SU-DHL-6 (cell line): Measurements from ENCODE around the gene CAPN9.

Experiments used
- H2AFZ ChIP-seq: fragments of 200-600 bp; sonication (generic); 2 replicates; pipeline ENCODE4 v1.6.1; 2014; ENCODE audit warnings: low read depth, mild to moderate bottlenecking, moderate library complexity, mixed read lengths, antibody characterized with exemption, low read length; ENCODE audit not compliant: severe bottlenecking
- H3F3A ChIP-seq: fragments of 200-600 bp; shearing (Covaris generic); 2 replicates; pipeline ENCODE4 v1.6.0; 2016; ENCODE audit warnings: antibody characterized with exemption, mild to moderate bottlenecking; ENCODE audit not compliant: insufficient read depth
- H3K27ac ChIP-seq: fragments of 200-600 bp; sonication (generic); 2 replicates; pipeline ENCODE4 v1.5.1; 2016; ENCODE audit warnings: low read depth, mild to moderate bottlenecking, low read length, moderate library complexity, mixed read lengths
- H3K27me3 ChIP-seq: fragments of 200-600 bp; sonication (generic), shearing (Covaris generic); 2 replicates; pipeline ENCODE4 v1.6.0; 2014; ENCODE audit warnings: mild to moderate bottlenecking, low read length
- H3K36me3 ChIP-seq: fragments of 200-600 bp; sonication (generic); 2 replicates; pipeline ENCODE4 v1.6.1; 2014; ENCODE audit warnings: mild to moderate bottlenecking, low read length, mixed read lengths
- H3K4me2 ChIP-seq: fragments of 300-600, 200-600 bp; shearing (Covaris generic), sonication (generic); 2 replicates; pipeline ENCODE4 v1.6.0; 2014; ENCODE audit warnings: low read length, low read depth, mild to moderate bottlenecking; ENCODE audit not compliant: poor library complexity, severe bottlenecking
- H3K4me3 ChIP-seq: fragments of 200-600 bp; sonication (generic); 2 replicates; pipeline ENCODE4 v1.5.1; 2014; ENCODE audit warnings: antibody characterized with exemption, low read length, mild to moderate bottlenecking, mixed read lengths; ENCODE audit not compliant: insufficient read depth, poor library complexity, severe bottlenecking
- H3K79me2 ChIP-seq: fragments of 200-600 bp; sonication (generic); 2 replicates; pipeline ENCODE4 v1.6.1; 2014; ENCODE audit warnings: mild to moderate bottlenecking, low read length, moderate library complexity; ENCODE audit not compliant: insufficient read depth
- H3K9ac ChIP-seq: fragments of 200-600 bp; sonication (generic); 2 replicates; pipeline ENCODE4 v1.7.0; 2014; ENCODE audit warnings: mild to moderate bottlenecking, low read length
- H3K9me2 ChIP-seq: fragments of 200-600 bp; sonication (generic); replicated peaks from 2 replicates; pipeline ENCODE4 v1.6.1; 2014; ENCODE audit warnings: low read length; ENCODE audit not compliant: insufficient read depth
- H3K9me3 ChIP-seq: fragments of 200-600 bp; sonication (generic); 2 replicates; pipeline ENCODE4 v1.6.1; 2014; ENCODE audit warnings: low read length, mixed read lengths; ENCODE audit not compliant: insufficient read depth
- H4K20me1 ChIP-seq: fragments of 200-600 bp; sonication (generic); 2 replicates; pipeline ENCODE4 v1.6.1; 2014; ENCODE audit warnings: low read depth, mild to moderate bottlenecking, antibody characterized with exemption, low read length, moderate library complexity, mixed read lengths
- CTCF ChIP-seq: fragments of 200-600 bp; sonication (generic); IDR thresholded peaks from one replicate; pipeline ENCODE4 v1.5.1; 2017; ENCODE audit warnings: antibody characterized with exemption, mild to moderate bottlenecking, low read length, moderate library complexity; ENCODE audit not compliant: insufficient read depth, poor library complexity, severe bottlenecking
- EZH2phosphoT487 ChIP-seq: fragments of 200-600 bp; sonication (generic), shearing (Covaris generic); conservative IDR thresholded peaks from 2 replicates; pipeline ENCODE4 v1.6.1; 2018; ENCODE audit warnings: mild to moderate bottlenecking, antibody characterized with exemption, low read length, moderate library complexity, mixed read lengths

The CAPN9 gene

DNA sequence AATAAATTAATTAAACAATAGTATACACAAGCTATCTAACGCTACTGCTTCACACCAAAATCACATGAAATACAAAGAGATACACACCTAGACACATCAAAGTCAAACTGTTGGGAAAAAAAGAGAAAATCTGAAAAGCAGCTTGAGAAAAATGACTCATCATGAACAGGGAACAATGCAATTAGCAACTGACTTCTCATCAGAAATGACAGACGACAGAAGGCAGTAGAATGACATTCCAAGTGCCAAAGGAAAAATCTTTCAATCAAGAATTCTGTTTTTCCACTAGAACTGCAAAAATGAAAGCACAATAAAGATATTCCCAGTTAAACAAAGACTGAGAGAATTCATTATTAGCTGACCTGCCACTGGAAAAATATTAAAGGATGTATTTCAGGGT lies 57.2 kb downstream of the CAPN9 start:
- no peak for TF ChIP-seq CTCF
- TF ChIP-seq EZH2phosphoT487: no peak

DNA sequence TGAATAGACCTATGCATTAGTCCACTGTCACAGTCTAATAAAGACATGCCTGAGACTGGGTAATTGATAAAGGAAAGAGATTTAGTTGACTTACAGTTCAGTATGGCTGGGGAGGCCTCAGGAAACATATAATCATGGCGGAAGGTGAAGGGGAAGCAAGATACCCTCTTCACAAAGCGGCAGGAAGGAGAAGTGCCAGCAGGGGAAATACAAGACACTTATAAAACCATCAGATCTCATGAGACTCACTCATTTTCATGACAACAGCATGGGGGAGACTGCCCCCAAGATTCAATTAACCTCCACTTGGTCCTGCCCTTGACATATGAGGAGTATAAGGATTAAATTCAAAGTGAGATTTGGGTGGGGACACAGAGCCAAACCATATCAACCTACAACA lies 59.4 kb downstream of the CAPN9 start:
- no peaks in the 10 kb centered on the region for H3K79me2 ChIP-seq
- no peaks in the 10 kb centered on the region for H3K27me3 ChIP-seq
- no peak overlapping the region for H2AFZ ChIP-seq
- H3K4me3 ChIP-seq: no peak overlapping the region
- H4K20me1 ChIP-seq: no peaks in the 10 kb centered on the region
- H3K36me3 ChIP-seq: no peaks in the 10 kb centered on the region
- H3K27ac ChIP-seq: no peak overlapping the region
- H3K9me3 ChIP-seq: no peaks in the 10 kb centered on the region
- TF ChIP-seq CTCF (no peak), EZH2phosphoT487 (no peak)
- no peaks in the 10 kb centered on the region for H3K9me2 ChIP-seq
- no peak overlapping the region for H3K4me2 ChIP-seq
- no peak overlapping the region for H3K9ac ChIP-seq
- no peaks in the 10 kb centered on the region for H3F3A ChIP-seq

More for the DNA sequence above, 57.2 kb downstream of the CAPN9 start:
- H3K27me3 ChIP-seq: 0 out of 2 replicates have a peak, but pooled peaks cover 3% of the 10 kb centered on the region
- no peak overlapping the region for H3K4me2 ChIP-seq
- H3K36me3 ChIP-seq: no peaks in the 10 kb centered on the region
- H3K27ac ChIP-seq: no peak overlapping the region
- no peak overlapping the region for H3K9ac ChIP-seq
- H2AFZ ChIP-seq: no peak overlapping the region
- no peak overlapping the region for H3K4me3 ChIP-seq
- H3K79me2 ChIP-seq: no peaks in the 10 kb centered on the region
- no peaks in the 10 kb centered on the region for H4K20me1 ChIP-seq
- no peaks in the 10 kb centered on the region for H3K9me3 ChIP-seq
- no peaks in the 10 kb centered on the region for H3F3A ChIP-seq
- no peaks in the 10 kb centered on the region for H3K9me2 ChIP-seq

GRCh38 chr1:230807029-230807428 lies 59.8 kb downstream of the CAPN9 start:
- Histone ChIP-seq H3K9me2 (no peaks in the 10 kb centered on the region), H3K9ac (no peak overlapping the region), H3K9me3 (no peaks in the 10 kb centered on the region), H3K4me2 (no peak overlapping the region), H4K20me1 (no peaks in the 10 kb centered on the region), H3F3A (no peaks in the 10 kb centered on the region), H3K27ac (no peak overlapping the region), H2AFZ (no peak overlapping the region), H3K27me3 (no peaks in the 10 kb centered on the region), H3K36me3 (no peaks in the 10 kb centered on the region), H3K4me3 (no peak overlapping the region), H3K79me2 (no peaks in the 10 kb centered on the region)
- TF ChIP-seq CTCF: no peak
- no peak for TF ChIP-seq EZH2phosphoT487
